NCI-H146 treated with DMSO at 0.1 percent for 48 hours (cell line): Measurements from ENCODE around the gene PLSCR2.
A peak's percentile ranks its signal among the peaks of the same experiment; 100 is the strongest.
"Not testable (repeated sequence)": the region's sequence is repeated elsewhere in the genome, so short reads cannot be mapped to it uniquely, and the experiment has no call there.

Experiments used
- DNase-seq: peaks from one replicate; lab custom pipeline; 2025; ENCODE audit not compliant: unreplicated experiment; lab: John Stamatoyannopoulos, UW

The PLSCR2 gene

DNA sequence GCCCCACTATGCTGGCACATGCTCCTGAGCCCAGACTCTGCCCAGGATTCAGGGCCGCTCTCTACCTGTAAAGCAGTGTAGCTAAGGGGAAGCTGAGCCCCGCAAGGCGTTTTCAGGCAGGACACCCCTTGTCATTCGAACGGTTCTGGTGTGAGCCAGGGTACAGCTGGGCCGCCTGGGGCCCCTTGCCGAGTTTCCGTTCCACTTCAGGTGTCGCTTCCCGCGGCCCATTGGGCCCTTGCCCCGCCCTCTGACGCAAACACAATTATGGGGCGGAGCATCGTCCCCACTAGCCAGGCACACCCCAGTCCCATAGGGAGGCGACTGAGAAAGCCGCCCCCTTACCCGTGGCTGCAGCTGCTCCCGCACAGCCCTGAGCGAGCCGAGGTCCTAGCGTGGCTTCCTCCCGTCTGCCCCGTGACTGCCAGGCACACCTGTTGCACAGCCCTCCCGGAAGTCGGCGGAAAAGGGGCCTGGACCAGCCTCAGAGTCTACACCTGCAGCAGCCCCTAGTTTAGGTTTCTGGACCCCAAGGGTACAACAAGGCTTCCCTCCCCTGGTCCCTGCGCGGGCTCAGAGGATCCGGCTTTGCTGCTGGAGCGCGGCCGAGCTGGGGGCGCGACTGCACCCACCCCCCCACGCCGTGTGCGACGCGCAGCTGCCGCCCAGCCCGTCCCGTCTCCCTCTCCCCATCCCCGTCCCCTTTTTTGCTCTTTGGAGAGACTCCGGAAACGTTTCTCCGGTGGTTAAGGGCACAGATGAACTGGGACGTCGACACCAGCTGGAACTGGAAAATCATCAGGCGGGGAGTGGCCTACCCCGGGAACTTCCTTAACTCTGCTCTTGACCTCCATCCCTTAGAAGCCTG is at the start of gene PLSCR2:
PLSCR2 (minus strand) TSS at position 412 of the 868 bp plus-strand sequence. CDS start 9,657 bp downstream, outside the sequence.
- DNase-seq: peak; percentile 62

- DNase-seq: peak; percentile 67
Observed at GRCh38 chr3:146517684-146518435, 48.5 kb upstream of the PLSCR2 start.

GRCh38 chr3:146513386-146514051 is 44.2 kb upstream of the PLSCR2 start:
- no peak for DNase-seq

GRCh38 chr3:146511402-146512134 is 42.2 kb upstream of the PLSCR2 start:
- no peak for DNase-seq

GRCh38 chr3:146507331-146508120 is 38.2 kb upstream of the PLSCR2 start:
- DNase-seq: no peak

GRCh38 chr3:146505516-146505915 is 36.2 kb upstream of the PLSCR2 start:
- no peak for DNase-seq

- no peak for DNase-seq
Observed at GRCh38 chr3:146504498-146505197, 35.3 kb upstream of the PLSCR2 start.

DNA sequence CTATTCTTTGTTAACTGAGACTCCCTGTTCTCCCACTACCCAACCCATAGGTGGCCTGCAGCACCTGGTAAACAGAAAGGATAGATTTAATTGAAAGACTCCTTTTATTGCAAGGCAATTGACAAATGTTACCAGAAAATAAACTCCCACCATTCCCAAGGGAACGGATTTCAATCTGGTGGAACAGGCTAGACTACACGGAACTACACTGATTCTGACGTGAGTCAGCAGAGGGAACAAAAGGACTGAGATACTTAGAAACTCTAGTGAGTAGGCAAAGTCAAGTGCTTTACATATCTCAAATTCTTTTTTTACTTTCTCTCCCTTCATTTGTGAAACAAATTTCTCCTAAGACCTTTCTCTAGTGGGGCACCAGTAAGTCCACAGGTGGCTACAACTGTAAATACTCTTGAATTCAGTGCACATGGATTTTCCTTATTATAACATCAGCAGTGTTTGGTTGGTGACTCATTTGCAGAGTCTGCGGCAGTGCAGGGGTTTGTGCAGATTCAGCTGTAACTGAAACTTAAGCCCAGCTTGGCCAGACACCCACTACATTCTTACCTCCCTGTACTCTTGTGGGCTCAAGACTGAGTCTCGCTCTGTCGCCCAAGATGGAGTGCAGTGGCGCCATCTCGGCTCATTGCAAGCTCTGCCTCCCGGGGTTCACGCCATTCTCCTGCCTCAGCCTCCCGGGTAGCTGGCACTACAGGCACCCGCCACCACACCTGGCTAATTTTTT is 34.3 kb upstream of the PLSCR2 start:
- DNase-seq: no peak

- DNase-seq: no peak
Observed at GRCh38 chr3:146502887-146503460, 33.6 kb upstream of the PLSCR2 start.

GRCh38 chr3:146501752-146502151 is 32.4 kb upstream of the PLSCR2 start:
- DNase-seq: no peak

GRCh38 chr3:146499701-146500100 is 30.3 kb upstream of the PLSCR2 start:
- DNase-seq: no peak

DNA sequence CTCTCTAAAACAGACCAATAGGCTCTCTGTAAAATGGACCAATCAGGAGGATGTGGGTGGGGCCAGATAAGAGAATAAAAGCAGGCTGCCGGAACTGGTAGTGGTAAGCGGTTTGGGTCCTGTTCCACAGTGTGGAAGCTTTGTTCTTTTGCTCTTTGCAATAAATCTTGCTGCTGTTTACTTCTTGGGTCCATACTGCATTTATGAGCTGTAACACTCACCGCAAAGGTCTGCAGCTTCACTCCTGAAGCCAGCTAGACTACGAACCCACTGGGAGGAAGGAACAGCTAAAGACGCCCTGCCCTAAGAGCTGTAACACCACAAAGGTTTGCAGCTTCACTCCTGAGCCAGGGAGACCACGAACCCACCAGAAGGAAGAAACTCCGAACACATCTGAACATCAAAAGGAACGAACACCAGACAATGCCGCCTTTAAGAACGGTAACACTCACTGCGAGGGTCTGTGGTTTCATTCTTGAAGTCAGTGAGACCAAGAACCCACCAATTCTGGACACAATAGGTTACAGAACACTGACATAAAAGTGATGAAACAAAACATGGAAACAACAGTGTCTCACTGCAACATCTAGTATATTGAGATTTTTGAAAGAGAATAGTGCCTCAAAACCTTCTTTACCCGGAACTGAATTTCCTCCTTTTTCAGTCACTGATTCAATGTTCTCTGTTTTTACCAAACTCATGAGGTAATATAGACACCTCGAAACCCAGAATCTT is 28.8 kb upstream of the PLSCR2 start:
- no peak for DNase-seq

GRCh38 chr3:146497145-146497843 is 27.9 kb upstream of the PLSCR2 start:
- not testable (repeated sequence) for DNase-seq

GRCh38 chr3:146496726-146497125 is 27.4 kb upstream of the PLSCR2 start:
- no peak for DNase-seq

DNA sequence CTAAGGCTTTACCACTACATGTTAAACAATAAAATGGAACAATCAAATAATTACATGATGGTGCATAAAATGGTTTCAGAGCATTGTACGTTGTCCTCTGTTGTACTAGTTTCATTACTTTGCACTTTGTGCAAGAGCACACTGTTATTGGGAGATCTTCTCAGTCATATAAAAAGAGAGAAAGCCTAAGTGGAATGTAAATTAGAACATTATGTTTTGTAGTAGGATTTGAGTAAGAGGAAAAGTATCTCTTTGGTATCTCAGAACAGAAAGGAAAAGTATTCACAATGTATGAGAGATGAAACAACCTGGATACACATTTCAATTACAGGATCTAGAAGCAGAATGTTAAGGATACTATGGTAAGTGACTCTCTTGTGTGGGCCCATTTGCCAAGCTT is 26.9 kb upstream of the PLSCR2 start:
- DNase-seq: no peak

- no peak for DNase-seq
Observed at GRCh38 chr3:146493761-146494160, 24.4 kb upstream of the PLSCR2 start.

- DNase-seq: no peak
Observed at GRCh38 chr3:146493221-146493620, 23.9 kb upstream of the PLSCR2 start.
